Anterior cingulate cortex (tissue), 58 donors: Measurements from ENCODE around the gene EML4.
"Not testable (repeated sequence)": the region's sequence is repeated elsewhere in the genome, so short reads cannot be mapped to it uniquely, and the experiment has no call there.

Experiments used
- DNase-seq, 58 donors: peaks; one replicate each; lab custom pipeline; 2025; lab: John Stamatoyannopoulos, UW

EML4 gene

DNA sequence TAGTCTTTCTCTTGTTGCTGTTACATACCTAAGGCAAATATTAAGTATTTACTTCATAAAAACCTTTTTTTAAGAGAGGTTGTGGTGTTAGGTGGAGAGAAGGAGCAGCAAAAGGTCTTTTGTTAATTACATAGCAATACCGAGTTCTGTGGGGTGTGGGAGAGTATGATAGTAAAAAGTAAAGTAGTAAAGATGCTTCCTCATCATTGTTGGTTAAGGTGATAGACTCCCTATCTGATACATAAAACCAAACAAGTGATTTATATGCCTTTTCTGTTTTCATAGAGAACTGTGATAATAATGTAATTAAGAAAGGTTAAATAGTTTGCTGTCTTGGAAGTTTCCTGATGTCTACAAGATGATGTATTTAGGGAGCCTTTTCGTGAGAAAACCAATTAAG lies 75.4 kb downstream of the EML4 start:
- DNase-seq: no peak

DNA sequence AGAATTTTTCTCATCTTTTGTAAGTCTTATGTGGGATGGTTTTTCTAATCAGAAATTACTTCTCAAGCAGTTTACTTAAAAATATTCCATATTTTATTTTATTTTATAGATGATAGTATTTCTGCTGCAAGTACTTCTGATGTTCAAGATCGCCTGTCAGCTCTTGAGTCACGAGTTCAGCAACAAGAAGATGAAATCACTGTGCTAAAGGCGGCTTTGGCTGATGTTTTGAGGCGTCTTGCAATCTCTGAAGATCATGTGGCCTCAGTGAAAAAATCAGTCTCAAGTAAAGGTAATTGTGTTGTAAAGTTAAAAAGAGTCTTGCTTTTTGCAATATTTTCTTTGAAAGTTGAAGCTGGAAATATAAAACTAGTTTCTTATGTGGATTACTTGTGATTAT lies 76.2 kb downstream of the EML4 start:
- no peak for DNase-seq

DNA sequence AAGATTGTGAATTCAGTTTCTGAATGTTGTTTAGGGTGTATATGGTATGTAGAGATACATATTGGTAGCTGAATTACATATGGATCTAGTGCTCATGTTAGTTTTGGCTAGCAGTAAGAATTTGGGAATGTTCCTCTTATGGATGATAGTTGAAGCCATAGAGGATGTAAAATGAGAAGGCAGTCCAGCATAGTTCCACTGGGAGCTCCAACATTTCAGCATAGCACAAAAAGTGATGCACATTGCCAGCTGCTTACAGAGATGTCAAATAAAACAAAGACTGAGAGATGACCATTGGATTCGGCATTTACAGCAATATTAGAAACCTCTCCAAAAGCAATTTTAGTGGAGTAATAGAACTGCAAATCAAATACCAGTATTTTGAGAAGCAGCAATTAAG lies 77.4 kb downstream of the EML4 start:
- no peak for DNase-seq

DNA sequence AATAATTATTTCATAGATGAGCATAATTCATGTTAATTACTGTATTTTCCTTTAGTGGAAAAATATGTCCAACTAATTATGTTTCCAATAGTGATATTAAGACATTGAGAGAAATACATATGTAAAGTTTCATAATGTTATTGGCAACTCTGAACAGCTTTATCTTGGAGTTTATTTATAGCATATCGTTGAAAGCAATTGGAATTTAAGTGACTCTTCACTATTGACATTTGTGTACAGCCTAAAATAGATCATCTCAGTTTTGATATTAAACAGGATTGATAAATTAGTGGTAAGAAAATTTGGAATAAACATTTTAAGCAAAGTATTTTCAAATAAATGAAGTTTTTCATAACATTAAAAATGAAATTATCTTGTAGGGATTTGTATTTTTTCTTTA lies 79.7 kb downstream of the EML4 start:
- no peak for DNase-seq

DNA sequence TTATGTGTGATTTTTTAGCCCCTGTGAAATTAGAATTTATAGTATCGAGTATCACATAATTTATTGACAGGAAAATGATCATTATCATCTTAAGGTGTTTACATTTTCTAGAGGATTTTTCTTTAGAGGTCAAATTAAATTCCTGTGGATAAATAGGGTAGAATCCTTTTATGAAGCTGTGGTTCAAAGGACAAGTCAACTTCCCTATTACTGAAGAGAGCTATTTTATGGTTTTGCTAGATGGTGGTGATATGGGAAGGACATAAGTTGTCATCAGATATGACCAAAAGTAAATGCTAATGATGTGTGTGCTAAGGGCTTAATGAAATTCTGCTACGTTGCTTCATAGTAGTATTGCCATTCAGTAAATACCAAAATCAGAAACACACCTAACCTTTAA lies 80.1 kb downstream of the EML4 start:
- DNase-seq: no peak

DNA sequence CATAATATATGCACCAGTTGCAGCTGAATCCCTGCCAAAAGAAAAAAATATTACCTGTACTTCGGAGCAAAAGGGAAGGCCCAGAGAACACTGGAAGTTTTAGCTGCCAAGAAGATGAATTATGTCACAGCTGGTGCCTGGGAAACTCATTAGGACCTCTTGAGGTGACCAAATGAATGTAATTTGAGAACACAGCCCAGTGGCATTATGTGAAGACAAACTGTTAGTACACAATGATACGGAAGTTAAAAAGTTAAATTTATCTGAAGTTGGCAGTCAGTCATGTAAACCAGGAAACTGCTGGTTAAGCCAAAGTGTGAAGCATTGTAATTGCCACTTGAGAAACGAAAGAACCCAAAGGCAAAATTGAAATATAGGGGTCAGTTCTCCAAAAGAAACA lies 80.7 kb downstream of the EML4 start:
- DNase-seq: no peak

DNA sequence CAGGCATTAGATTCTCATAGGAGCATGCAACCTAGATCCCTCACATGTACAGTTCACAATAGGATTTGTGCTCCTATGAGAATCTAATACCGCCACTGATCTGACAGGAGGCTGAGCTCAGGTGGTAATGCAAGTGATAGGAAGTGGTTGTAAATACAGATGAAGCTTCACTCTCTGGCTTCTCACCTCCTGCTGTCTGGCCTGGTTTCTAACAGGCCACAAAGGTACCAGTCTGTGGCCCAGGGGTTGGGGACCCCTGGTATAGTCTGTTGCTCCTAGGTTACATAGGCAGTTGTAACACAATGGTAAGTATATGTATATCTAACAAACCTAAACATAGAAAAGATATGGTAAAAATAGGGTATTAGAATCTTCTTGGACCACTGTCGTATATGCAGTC lies 81.8 kb downstream of the EML4 start:
- DNase-seq: no peak

DNA sequence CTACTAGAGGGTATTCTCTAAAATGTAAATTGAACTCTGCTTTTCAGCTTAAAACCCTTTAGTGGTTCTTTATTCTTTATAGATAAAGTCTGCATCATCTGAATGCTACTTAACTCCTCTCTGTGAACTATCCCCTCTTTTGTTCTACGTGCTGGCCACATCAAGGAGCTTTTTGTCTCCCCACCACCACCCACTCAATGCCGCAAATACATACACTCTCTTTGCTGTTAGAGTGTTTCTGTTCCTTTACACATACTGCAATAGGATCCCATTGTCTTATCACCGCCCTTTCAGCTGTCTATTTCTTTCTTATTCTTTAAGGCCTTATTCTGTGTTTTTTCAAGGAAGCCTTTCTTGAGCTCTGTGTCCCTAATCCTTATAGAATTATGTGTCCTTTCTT lies 83.3 kb downstream of the EML4 start:
- DNase-seq: no peak

DNA sequence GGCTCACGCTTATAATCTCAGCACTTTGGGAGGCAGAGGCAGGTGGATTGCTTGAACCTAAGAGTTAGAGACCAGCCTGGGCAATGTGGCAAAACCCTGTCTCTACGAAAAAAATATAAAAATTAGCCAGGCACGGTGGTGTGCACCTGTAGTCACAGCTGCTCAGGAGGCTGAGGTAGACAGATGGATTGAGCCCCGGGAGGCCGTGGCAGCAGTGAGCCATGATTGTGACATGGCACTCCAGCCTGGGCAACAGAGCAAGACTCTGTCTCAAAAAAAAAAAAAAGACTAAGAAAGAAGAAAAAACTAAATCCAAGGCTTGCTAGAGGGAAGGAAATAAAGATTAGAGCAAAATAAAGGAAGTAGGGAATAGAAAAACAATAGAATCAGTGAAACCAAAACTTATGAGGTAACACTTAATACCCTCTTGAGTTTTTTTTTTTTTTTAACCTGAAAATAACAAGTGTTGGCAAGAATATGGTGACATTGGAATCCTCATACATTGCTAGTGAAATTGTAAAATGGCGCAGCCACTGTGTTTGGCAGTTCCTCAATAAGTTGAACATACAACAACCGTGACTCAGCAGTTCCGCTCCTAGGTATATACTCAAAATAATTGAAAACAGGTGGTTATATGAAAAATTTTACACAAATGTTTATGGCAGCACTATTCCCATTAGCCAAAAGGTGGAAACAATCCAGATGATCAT lies 85.2 kb downstream of the EML4 start:
- DNase-seq: no peak

DNA sequence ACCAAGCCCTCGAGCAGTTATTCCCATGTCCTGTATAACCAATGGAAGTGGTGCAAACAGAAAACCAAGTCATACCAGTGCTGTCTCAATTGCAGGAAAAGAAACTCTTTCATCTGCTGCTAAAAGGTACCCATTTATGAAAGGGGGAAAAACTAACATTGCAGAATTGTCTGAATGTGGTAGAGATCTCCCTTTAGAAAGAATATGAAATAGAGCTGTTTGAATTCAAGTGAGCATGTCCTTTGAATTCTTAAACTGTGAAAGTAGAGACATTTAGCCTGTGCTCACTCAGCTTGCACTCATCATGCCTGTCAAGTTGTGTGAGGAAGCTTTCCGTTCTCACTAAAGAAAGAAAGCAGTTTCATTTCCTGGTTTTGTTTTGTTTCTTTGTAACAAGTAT lies 87.4 kb downstream of the EML4 start:
- peak in 1 of 58 donors; percentile 8 for DNase-seq

DNA sequence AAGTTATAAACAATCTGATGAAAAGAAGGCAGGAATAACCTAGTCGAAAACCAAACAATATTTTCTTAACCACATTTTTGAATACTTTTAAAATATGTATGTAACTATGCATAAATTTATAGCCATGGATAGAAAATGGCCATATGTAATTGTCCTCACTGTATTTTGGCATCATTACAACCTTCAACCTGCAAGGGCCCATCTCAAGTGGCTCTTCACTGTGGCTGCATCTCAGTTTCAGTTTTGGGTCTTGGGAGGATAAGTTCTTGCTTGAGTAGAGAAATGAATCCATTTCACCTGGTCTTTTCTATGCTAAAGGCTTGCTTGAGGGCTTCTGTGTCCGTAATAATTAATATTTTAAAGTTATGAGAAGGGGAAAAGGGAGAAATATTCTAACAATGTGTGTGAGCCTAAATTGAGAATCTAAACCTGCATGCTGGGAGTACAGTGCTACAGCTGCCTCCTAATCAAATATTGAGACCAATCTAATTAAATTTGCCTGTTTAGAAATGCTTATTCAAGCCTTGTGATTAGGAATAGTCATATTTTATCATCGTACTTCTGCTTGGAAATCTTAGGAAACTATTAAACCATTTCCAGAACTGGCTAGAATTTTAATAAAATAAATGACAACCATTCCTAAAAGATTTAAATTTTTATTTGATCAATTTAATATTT lies 92.5 kb downstream of the EML4 start:
- no peak for DNase-seq

DNA sequence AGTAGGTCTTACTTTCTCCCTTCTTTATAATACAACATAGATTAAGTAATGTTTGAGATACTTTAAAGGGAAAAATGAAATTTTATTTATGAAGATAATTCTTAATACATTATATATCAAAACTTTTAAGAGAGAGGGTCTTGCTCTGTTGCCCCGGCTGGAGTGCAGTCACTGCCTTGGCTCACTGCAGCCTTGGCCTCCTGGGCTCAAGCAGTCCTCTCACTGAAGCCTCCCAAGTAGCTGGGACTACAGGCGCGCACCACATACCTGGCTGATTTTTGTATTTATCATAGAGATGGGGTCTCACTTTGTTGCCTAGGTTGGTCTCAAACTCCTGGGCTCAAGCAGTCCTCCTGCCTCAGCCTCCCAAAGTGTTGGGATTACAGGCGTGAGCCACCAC lies 97.1 kb downstream of the EML4 start:
- no peak for DNase-seq

DNA sequence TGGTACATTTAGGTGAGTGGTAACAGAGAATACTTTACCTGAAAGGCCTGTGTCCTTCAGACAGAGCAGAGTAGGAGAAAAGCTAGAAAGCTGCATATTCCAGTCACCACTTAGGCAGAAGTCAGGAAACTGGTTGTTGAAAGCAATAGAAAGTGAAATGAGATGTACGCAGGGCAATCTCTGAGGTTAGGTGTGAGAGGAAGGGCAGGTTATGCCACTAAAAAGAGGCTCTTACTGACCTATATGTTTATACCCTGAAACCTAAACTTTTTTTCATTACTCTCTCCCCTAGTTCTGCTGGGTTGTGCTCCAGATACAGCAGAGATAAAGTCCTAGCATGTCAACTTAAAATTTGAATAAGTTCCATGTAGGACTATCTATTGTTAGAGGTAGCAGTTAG lies 98.4 kb downstream of the EML4 start:
- DNase-seq: no peak

DNA sequence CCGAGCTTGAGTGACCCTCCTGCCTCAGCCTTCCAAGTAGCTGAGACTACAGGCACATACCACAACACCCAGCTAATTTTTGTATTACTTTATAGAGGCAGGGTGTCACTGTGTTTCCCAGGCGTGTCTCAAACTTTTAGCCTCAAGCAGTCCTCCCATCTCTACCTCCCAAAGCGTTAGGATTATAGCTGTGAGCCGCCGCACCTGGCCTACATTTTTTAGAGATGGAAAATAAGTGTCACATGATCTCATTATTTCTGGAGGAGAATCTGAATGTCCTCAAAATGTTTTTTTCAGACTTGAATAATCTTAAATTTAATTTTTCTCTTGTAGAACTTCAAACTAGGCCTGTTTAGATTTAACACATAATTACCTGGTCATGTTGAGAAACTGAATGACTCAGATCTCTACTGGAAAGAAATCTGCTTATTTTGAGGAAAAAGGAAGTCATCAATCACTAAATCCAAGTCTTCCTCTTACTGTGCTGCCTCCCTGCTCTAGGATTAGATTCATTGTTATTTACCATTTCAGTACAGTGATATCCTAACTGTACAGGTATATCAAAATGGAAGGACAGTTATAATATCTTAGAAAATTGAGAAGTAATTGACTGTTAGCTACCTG lies 99.5 kb downstream of the EML4 start:
- DNase-seq: no peak

DNA sequence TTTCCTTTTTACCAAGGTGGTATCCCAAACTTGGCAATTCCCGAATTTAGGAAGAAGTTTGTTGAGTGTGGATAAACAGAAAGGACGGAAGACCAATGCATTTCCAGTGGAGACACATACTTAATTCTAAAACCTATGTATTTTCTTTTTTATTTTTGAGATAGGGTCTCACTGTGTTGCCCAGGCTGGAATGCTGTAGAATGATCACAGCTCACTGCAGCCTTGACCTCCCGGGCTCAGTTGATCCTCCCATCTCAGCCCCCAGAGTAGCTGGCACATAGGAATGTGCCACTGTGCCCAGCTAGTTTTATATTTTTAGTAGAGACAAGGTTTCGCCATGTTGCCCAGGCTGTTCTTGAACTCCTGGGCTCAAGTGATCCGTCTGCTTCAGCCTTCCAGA lies 101.6 kb downstream of the EML4 start:
- peak in 1 of 58 donors; percentile 0 for DNase-seq

DNA sequence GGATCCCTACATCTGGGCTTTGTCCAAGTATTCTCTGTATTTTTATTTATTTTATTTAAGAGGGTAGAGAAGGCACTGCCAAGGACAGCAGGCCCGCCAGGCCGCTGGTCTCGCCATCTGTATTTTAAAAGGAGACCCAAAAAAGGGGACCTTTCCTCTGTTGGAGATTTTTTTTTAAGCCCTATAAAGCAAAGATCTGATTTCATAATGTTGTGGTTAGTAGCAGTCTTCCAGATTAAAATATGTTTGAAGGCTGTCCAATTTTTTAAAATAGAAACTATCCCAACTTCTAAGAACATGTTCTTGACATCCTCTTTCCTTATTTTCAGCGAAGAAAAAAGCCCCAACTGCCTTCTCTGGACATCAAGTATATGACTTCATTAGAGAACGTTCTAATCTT lies 102.1 kb downstream of the EML4 start:
- not testable (repeated sequence) for DNase-seq

DNA sequence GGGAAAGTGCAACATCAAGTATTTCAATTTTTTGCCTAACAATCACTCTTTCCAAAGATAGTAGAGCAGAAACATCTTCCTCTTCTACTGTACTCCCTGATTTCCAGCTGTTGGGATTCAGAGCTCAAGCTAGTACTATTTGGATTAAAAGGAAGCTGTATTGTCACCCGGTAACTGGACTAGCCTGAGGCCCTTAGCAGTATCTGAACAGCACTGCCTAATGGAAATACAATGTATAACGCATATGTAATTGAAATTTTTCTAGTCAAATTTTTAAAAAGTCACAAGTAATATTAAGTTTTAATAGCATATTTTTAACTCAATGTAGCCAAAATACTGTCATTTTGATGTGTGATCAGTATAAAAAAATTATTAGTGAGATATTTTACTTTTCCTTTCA lies 105.7 kb downstream of the EML4 start:
- no peak for DNase-seq

DNA sequence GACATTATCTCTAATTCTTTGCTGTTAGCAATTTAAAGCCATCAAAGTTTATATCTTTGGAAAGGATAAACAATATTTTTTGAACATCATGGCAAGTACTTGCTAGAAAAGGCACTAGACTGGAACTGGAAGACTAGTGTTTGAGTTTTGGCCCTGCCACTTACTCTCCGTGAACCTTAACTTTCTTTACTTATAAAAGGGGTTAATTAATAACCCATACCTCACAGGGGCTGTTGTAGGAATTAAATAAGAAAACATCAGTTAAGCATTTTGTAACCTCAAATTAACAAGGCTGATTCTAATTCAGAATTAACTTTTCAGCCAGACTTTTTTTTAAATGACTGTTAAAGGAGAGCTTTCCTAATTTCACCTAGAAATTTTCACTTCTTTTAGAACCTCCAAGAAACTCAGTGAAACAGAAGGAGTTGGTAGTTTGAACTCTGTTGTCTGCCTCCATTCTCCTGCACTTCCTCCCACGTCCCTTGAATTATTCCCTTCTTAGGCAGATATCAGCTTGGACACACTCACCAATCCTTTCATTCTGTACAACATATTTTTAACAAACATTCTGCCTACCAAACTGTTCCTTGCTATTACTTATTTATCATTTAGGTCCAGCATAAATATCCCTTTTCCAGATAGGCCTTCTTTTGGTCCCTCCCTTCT lies 112.4 kb downstream of the EML4 start:
- no peak for DNase-seq

DNA sequence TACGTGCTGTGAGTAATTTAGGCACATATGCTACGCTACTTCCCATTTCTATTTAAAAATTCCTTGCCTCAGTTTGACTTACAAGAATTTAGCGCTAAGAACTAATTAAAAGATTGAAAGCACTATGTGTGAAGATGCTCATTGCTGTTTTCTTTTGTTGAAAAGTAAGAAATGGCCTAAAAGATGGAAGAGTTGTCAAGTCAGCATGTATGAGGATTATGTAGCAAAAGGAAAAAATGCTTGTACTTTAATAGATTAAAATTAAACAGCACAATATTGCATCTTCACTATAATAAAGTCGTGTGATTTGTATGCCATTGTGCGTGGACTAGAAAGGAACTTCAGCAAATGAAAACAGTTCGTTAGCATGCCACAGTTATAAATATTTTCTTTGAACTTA lies 114.9 kb downstream of the EML4 start:
- no peak for DNase-seq

DNA sequence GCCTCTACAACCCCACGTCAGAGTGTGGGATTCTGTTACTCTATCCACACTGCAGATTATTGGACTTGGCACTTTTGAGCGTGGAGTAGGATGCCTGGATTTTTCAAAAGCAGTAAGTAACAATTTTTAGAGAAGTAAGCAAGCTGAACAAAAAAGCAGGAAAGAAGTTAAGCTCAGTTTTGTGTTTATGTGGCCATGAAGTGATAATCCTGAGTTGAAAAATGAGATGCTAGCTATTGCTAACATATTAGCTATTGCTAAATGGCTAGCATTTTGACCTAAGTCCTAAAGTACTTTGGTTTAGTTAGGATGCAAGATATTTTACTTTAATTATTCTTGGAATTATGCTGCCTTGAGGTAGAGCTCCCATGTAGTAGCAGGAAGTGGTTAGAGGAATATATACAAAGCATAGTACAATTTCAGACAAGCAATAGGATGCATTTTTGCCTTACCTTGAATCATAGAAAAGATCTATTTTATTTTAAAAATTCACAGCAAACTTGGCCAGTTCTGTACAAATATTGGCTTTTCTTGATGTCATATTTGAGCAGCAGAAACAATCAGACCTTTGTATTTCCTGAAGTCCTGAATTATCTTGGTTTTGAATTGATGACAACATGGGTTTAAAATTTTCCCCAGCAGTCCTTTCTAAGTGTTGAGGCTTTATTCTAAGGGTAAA lies 117.3 kb downstream of the EML4 start:
- no peak for DNase-seq

DNA sequence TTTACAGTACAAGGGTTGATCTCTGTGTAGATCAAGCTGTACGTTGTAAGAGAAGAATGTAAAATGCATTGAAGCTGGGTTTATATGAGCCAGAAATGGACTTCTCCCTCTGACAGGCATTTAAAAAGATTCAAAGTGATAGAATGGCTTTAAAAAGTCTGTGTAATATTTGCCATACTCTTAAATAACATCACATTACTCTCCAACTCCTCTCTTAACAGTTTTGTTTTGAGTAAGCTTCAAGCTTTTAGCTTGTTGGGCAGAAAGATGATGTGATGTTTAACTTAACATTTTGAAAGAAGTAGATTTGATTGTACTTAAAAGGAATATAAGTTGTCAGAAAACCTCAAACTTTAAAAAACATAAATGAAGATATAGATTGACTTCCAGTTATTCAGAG lies 119.7 kb downstream of the EML4 start:
- no peak for DNase-seq
